HT1080 (cell line): Measurements from ENCODE around the gene GIMAP7. TPM values are rescaled to one million over a fixed set of nuclear protein-coding genes. Genes with fewer than 3 reads are reported as not detected.
"Not testable (repeated sequence)": the region's sequence is repeated elsewhere in the genome, so short reads cannot be mapped to it uniquely, and the experiment has no call there.

Source experiments
- DNase-seq: peaks from one replicate; pipeline ENCODE4 v3.0.0-alpha.2; 2015; ENCODE audit warnings: low read depth
- total RNA-seq: library from RNA; depleted of rRNA; stranded (reverse); fragments of >200 nt; shearing (Covaris generic); gene quantifications from 2 replicates; pipeline ENCODE4 v1.2.3, GENCODE V29; 2014

The GIMAP7 gene
- total RNA-seq, 1 experiment from 2014 or later: not detected

- no peak for DNase-seq
Observed at GRCh38 chr7:150511048-150511447, 3.6 kb upstream of the GIMAP7 start.

GRCh38 chr7:150513758-150514157 lies 914 bp upstream of the GIMAP7 start:
- DNase-seq: no peak

- DNase-seq: no peak
Observed at GRCh38 chr7:150515248-150516147, 826 bp downstream of the GIMAP7 start.

- no peak for DNase-seq
Observed at GRCh38 chr7:150516956-150517745, 2.5 kb downstream of the GIMAP7 start.

GRCh38 chr7:150519310-150519709 lies 4.6 kb downstream of the GIMAP7 start:
- no peak for DNase-seq

GRCh38 chr7:150520145-150520544 lies 5.5 kb downstream of the GIMAP7 start:
- DNase-seq: no peak

- DNase-seq: not testable (repeated sequence)
Observed at GRCh38 chr7:150522931-150523330, 8.3 kb downstream of the GIMAP7 start.

GRCh38 chr7:150524018-150524417 lies 9.3 kb downstream of the GIMAP7 start:
- DNase-seq: no peak

- DNase-seq: no peak
Observed at GRCh38 chr7:150531704-150532103, 17.0 kb downstream of the GIMAP7 start.

GRCh38 chr7:150538259-150538658 lies 23.6 kb downstream of the GIMAP7 start:
- DNase-seq: no peak

- DNase-seq: no peak
Observed at GRCh38 chr7:150553163-150553562, 38.5 kb downstream of the GIMAP7 start.

- no peak for DNase-seq
Observed at GRCh38 chr7:150556521-150557138, 42.0 kb downstream of the GIMAP7 start.

- DNase-seq: no peak
Observed at GRCh38 chr7:150560486-150560885, 45.8 kb downstream of the GIMAP7 start.

- no peak for DNase-seq
Observed at GRCh38 chr7:150562919-150563318, 48.2 kb downstream of the GIMAP7 start.

- no peak for DNase-seq
Observed at GRCh38 chr7:150564006-150564405, 49.3 kb downstream of the GIMAP7 start.

- DNase-seq: no peak
Observed at GRCh38 chr7:150564566-150564965, 49.9 kb downstream of the GIMAP7 start.

GRCh38 chr7:150565239-150565638 lies 50.6 kb downstream of the GIMAP7 start:
- no peak for DNase-seq

GRCh38 chr7:150566123-150566522 lies 51.5 kb downstream of the GIMAP7 start:
- DNase-seq: no peak

GRCh38 chr7:150566572-150566971 lies 51.9 kb downstream of the GIMAP7 start:
- no peak for DNase-seq

GRCh38 chr7:150567169-150567568 lies 52.5 kb downstream of the GIMAP7 start, which contains the start of gene GIMAP4:
GIMAP4 (plus strand) TSS chr7:150567390; CDS start chr7:150569902, 2,512 bp downstream.
- no peak for DNase-seq

- no peak for DNase-seq
Observed at GRCh38 chr7:150567871-150568301, 53.2 kb downstream of the GIMAP7 start.

GRCh38 chr7:150568714-150569113 lies 54.0 kb downstream of the GIMAP7 start:
- no peak for DNase-seq
